HL-60 (cell line): ENCODE data around the gene FZD2.

ENCODE experiments used
- GABPA ChIP-seq: IDR thresholded peaks from 2 replicates; pipeline ENCODE4 v1.6.1; 2012; ENCODE audit warnings: low read depth
- POLR2AphosphoS5 ChIP-seq: IDR thresholded peaks from 2 replicates; pipeline ENCODE4 v1.6.1; 2012; ENCODE audit warnings: low read depth
- SPI1 ChIP-seq: IDR thresholded peaks from 2 replicates; pipeline ENCODE4 v1.6.1; 2012; ENCODE audit warnings: low read depth, mild to moderate bottlenecking, borderline replicate concordance
- TF ChIP-seq, protein P1 (sequence below): IDR thresholded peaks from one replicate; pipeline ENCODE4 v1.5.1; 2011; ENCODE audit warnings: low read length, control low read depth, inconsistent platforms; ENCODE audit not compliant: insufficient read depth
- TF ChIP-seq, protein P2 (sequence below): IDR thresholded peaks from 2 replicates; pipeline ENCODE4 v1.6.1; 2012; ENCODE audit warnings: low read depth; ENCODE audit not compliant: insufficient replicate concordance

- TF ChIP-seq, protein P1, sequence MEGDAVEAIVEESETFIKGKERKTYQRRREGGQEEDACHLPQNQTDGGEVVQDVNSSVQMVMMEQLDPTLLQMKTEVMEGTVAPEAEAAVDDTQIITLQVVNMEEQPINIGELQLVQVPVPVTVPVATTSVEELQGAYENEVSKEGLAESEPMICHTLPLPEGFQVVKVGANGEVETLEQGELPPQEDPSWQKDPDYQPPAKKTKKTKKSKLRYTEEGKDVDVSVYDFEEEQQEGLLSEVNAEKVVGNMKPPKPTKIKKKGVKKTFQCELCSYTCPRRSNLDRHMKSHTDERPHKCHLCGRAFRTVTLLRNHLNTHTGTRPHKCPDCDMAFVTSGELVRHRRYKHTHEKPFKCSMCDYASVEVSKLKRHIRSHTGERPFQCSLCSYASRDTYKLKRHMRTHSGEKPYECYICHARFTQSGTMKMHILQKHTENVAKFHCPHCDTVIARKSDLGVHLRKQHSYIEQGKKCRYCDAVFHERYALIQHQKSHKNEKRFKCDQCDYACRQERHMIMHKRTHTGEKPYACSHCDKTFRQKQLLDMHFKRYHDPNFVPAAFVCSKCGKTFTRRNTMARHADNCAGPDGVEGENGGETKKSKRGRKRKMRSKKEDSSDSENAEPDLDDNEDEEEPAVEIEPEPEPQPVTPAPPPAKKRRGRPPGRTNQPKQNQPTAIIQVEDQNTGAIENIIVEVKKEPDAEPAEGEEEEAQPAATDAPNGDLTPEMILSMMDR, result no peak
- TF ChIP-seq GABPA (no peak), POLR2AphosphoS5 (no peak), SPI1 (no peak)
- TF ChIP-seq, protein P2, sequence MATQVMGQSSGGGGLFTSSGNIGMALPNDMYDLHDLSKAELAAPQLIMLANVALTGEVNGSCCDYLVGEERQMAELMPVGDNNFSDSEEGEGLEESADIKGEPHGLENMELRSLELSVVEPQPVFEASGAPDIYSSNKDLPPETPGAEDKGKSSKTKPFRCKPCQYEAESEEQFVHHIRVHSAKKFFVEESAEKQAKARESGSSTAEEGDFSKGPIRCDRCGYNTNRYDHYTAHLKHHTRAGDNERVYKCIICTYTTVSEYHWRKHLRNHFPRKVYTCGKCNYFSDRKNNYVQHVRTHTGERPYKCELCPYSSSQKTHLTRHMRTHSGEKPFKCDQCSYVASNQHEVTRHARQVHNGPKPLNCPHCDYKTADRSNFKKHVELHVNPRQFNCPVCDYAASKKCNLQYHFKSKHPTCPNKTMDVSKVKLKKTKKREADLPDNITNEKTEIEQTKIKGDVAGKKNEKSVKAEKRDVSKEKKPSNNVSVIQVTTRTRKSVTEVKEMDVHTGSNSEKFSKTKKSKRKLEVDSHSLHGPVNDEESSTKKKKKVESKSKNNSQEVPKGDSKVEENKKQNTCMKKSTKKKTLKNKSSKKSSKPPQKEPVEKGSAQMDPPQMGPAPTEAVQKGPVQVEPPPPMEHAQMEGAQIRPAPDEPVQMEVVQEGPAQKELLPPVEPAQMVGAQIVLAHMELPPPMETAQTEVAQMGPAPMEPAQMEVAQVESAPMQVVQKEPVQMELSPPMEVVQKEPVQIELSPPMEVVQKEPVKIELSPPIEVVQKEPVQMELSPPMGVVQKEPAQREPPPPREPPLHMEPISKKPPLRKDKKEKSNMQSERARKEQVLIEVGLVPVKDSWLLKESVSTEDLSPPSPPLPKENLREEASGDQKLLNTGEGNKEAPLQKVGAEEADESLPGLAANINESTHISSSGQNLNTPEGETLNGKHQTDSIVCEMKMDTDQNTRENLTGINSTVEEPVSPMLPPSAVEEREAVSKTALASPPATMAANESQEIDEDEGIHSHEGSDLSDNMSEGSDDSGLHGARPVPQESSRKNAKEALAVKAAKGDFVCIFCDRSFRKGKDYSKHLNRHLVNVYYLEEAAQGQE, result no peak
Observed at GRCh38 chr17:44552361-44552760, 4.9 kb upstream of the FZD2 start.
